Measurements from ENCODE around the gene IHH.

Gene IHH

GRCh38 chr2:219072741-219073250 lies 12.1 kb upstream of the IHH start:
- Histone ChIP-seq H3K4me1 (ENCODE audit: control insufficient read depth, low read depth, low read length) (peaks cover 6% of the 10 kb centered on the region), H3K27me3 (ENCODE audit: control insufficient read depth, insufficient read depth, low read length) (no peaks in the 10 kb centered on the region), H3K36me3 (ENCODE audit: control insufficient read depth, low read depth, low read length) (peaks cover 12% of the 10 kb centered on the region), H3K9me3 (ENCODE audit: control insufficient read depth, low read depth, low read length) (no peaks in the 10 kb centered on the region), H3K9ac (ENCODE audit: low read length) (no peak overlapping the region), H3K27ac (ENCODE audit: low read length) (no peak overlapping the region), H3K4me3 (ENCODE audit: low read length) (no peak overlapping the region)

DNA sequence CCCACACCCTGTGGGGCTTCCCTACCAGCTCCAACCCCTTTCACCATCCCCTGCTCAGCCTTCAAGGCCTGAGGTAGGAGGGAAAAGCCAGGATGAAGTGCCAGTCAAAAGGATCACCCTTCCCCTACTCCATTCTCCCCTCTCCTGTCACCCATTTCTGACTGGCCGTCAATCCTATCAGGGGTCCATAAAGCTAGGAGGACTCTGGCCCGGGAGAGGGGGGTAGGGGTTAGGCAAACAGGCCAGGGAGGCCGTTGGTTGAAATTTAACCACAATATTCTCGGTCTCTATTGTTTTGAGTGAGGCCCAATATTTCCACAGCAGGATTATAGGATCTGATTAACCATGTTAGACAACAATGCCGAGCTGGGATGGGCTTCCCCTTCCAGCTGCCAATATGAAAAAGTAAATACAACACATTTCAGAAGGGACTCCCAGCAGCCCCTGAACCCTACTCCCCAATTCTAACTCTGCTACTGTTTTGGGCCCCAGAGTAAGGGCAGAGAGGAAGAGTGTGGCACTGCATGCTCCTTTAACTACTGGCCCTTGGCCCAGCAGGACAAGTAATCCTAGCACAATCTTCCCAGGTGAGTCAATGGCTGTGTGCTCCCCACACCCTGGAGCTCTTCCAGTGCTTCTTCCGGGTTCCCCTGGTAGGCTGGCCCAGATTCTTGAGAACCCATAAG lies 10.6 kb upstream of the IHH start:
- Histone ChIP-seq H3K27ac (ENCODE audit: low read length) (no peak overlapping the region), H3K36me3 (ENCODE audit: control insufficient read depth, low read depth, low read length) (peaks cover 4% of the 10 kb centered on the region), H3K9ac (ENCODE audit: low read length) (no peak overlapping the region), H3K4me1 (ENCODE audit: control insufficient read depth, low read depth, low read length) (peaks cover 6% of the 10 kb centered on the region), H3K4me3 (ENCODE audit: low read length) (no peak overlapping the region), H3K27me3 (ENCODE audit: control insufficient read depth, insufficient read depth, low read length) (no peaks in the 10 kb centered on the region), H3K9me3 (ENCODE audit: control insufficient read depth, low read depth, low read length) (no peaks in the 10 kb centered on the region)

DNA sequence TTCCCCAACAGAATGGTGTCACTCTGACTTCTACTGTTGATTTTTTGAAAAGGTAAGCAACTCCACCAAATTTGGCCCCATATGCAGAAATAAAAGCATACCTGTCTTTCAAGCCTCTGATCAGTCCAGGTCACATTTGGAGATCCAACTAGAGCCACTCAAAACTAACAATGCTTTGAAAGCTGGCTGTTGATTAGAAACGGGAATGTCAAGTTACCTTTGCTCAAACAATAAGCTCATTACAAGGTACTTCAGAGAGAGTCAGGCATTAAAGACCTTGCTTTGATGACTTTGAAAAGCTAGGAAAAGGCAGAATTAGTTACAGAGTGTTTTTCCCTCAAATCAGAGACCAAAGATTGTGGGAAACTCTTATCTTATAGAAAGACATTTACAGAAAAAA lies 4.8 kb upstream of the IHH start:
- Histone ChIP-seq H3K36me3 (ENCODE audit: control insufficient read depth, low read depth, low read length) (no peaks in the 10 kb centered on the region), H3K9me3 (ENCODE audit: control insufficient read depth, low read depth, low read length) (no peaks in the 10 kb centered on the region), H3K27ac (ENCODE audit: low read length) (no peak overlapping the region), H3K27me3 (ENCODE audit: control insufficient read depth, insufficient read depth, low read length) (peaks cover 51% of the 10 kb centered on the region), H3K4me3 (ENCODE audit: low read length) (no peak overlapping the region), H3K9ac (ENCODE audit: low read length) (no peak overlapping the region), H3K4me1 (ENCODE audit: control insufficient read depth, low read depth, low read length) (no peaks in the 10 kb centered on the region)

- Histone ChIP-seq H3K9me3 (ENCODE audit: control insufficient read depth, low read depth, low read length) (no peaks in the 10 kb centered on the region), H3K4me1 (ENCODE audit: control insufficient read depth, low read depth, low read length) (no peaks in the 10 kb centered on the region), H3K9ac (ENCODE audit: low read length) (no peak overlapping the region), H3K36me3 (ENCODE audit: control insufficient read depth, low read depth, low read length) (no peaks in the 10 kb centered on the region), H3K27ac (ENCODE audit: low read length) (no peak overlapping the region), H3K27me3 (ENCODE audit: control insufficient read depth, insufficient read depth, low read length) (peaks cover 85% of the 10 kb centered on the region), H3K4me3 (ENCODE audit: low read length) (no peak overlapping the region)
Measured at GRCh38 chr2:219062081-219062480, 1.4 kb upstream of the IHH start.

DNA sequence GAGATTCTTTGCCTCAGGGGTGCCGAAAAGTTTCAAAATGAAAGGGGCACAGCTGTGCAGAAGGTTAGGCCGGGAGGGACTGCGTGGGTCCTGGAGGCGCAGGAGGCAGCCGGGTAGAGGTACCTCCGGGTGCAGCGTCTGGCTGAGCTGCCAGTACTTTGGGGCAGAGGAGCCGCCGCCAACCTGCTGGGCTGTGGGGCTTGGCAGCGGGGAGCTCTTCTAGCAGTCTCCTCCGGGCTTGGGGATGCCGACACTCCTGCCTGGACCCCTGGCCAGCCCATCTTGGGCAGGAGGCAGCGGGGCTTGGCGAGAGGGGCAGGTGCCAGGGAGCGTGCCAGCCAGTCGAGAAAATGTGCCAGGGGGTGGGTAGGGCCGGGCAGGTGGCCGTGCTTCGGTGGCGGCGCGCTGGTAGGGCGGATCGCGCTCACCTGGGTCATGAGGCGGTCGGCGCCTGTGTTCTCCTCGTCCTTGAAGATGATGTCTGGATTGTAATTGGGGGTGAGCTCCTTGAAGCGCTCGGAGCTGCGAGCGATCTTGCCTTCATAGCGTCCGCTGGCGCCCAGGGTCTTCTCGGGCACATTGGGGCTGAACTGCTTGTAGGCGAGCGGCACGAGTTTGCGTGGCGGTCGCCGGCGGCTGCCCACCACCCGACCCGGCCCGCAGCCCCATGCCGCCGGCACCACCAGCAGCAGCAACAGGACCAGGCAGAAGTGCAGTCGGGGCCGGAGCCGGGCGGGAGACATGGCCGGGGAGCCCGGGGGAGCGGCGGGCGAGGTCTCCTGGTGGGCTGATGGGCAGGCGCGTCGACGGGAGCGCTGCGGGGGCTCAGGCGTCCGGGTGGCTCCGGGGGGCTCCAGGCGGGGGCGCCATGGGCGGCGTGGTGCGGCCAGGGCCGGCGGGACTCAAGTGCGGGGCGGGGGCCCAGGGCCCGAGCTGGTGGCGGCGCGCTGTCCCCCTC lies 717 bp downstream of the IHH start:
- H3K27me3 ChIP-seq (ENCODE audit: control insufficient read depth, insufficient read depth, low read length), result peaks cover 99% of the 10 kb centered on the region
- H3K4me3 ChIP-seq (ENCODE audit: low read length), result no peak overlapping the region
- no peaks in the 10 kb centered on the region for H3K4me1 ChIP-seq (ENCODE audit: control insufficient read depth, low read depth, low read length)
- H3K9ac ChIP-seq (ENCODE audit: low read length), result no peak overlapping the region
- no peak overlapping the region for H3K27ac ChIP-seq (ENCODE audit: low read length)
- H3K36me3 ChIP-seq (ENCODE audit: control insufficient read depth, low read depth, low read length), result no peaks in the 10 kb centered on the region
- H3K9me3 ChIP-seq (ENCODE audit: control insufficient read depth, low read depth, low read length), result no peaks in the 10 kb centered on the region

- no peak overlapping the region for H3K4me3 ChIP-seq (ENCODE audit: low read length)
- peaks cover 99% of the 10 kb centered on the region for H3K27me3 ChIP-seq (ENCODE audit: control insufficient read depth, insufficient read depth, low read length)
- no peak overlapping the region for H3K9ac ChIP-seq (ENCODE audit: low read length)
- no peaks in the 10 kb centered on the region for H3K9me3 ChIP-seq (ENCODE audit: control insufficient read depth, low read depth, low read length)
- H3K36me3 ChIP-seq (ENCODE audit: control insufficient read depth, low read depth, low read length), result no peaks in the 10 kb centered on the region
- no peak overlapping the region for H3K27ac ChIP-seq (ENCODE audit: low read length)
- H3K4me1 ChIP-seq (ENCODE audit: control insufficient read depth, low read depth, low read length), result no peaks in the 10 kb centered on the region
Measured at GRCh38 chr2:219059375-219059724, 1.4 kb downstream of the IHH start.

DNA sequence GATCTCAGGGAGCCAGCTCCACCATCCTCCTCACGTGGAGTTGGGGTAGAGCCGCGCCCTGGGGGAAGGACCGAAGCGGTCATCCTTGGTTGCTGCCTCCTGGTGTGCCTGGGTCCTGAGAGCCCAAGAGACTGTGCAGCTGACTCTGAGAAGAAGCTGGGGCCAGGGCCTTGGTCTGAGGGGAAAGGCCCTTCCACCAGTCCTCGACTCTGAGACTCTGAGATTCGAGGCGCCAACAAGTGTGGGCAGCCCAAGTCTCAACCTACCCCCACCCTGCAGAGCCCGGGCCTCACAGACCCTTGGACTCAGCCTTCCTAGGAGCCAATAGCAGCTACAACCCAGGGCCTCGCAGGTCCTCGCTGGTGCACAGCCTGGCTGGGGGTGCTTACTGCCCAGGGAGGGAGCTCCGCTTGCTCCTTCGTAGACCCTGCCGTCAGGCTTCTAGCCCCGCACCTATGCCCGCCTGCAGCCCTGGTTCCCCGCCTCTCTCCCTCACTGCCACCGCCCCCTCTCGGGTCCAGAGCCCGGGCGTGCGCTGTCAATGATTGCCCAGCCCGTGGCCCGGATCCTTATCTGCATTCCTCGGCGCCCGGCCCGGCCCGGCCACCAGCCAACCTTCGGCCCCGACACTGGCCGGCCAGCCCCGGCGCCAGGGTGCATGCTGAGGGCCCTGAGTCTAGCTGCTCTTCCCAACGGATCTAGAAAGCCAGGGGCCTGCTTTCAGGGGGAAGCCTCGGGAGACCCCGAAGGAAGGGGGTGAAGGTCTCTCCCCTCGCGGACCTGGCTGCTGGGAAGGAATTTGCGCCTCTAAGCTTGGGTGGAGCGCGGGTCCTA lies 2.0 kb downstream of the IHH start:
- Histone ChIP-seq H3K27me3 (ENCODE audit: control insufficient read depth, insufficient read depth, low read length) (peaks cover 97% of the 10 kb centered on the region), H3K9me3 (ENCODE audit: control insufficient read depth, low read depth, low read length) (no peaks in the 10 kb centered on the region), H3K36me3 (ENCODE audit: control insufficient read depth, low read depth, low read length) (no peaks in the 10 kb centered on the region), H3K4me1 (ENCODE audit: control insufficient read depth, low read depth, low read length) (no peaks in the 10 kb centered on the region), H3K9ac (ENCODE audit: low read length) (no peak overlapping the region), H3K27ac (ENCODE audit: low read length) (no peak overlapping the region), H3K4me3 (ENCODE audit: low read length) (no peak overlapping the region)

- no peak overlapping the region for H3K27ac ChIP-seq (ENCODE audit: low read length)
- H3K36me3 ChIP-seq (ENCODE audit: control insufficient read depth, low read depth, low read length), result no peaks in the 10 kb centered on the region
- H3K4me3 ChIP-seq (ENCODE audit: low read length), result peak overlapping the region; percentile 25
- no peak overlapping the region for H3K9ac ChIP-seq (ENCODE audit: low read length)
- H3K4me1 ChIP-seq (ENCODE audit: control insufficient read depth, low read depth, low read length), result no peaks in the 10 kb centered on the region
- H3K9me3 ChIP-seq (ENCODE audit: control insufficient read depth, low read depth, low read length), result no peaks in the 10 kb centered on the region
- H3K27me3 ChIP-seq (ENCODE audit: control insufficient read depth, insufficient read depth, low read length), result peaks cover 96% of the 10 kb centered on the region
Measured at GRCh38 chr2:219057709-219058540, 2.8 kb downstream of the IHH start.

- Histone ChIP-seq H3K4me1 (ENCODE audit: control insufficient read depth, low read depth, low read length) (no peaks in the 10 kb centered on the region), H3K27me3 (ENCODE audit: control insufficient read depth, insufficient read depth, low read length) (peaks cover 96% of the 10 kb centered on the region), H3K9ac (ENCODE audit: low read length) (no peak overlapping the region), H3K36me3 (ENCODE audit: control insufficient read depth, low read depth, low read length) (no peaks in the 10 kb centered on the region), H3K27ac (ENCODE audit: low read length) (no peak overlapping the region), H3K4me3 (ENCODE audit: low read length) (peak overlapping the region; percentile 25), H3K9me3 (ENCODE audit: control insufficient read depth, low read depth, low read length) (no peaks in the 10 kb centered on the region)
Measured at GRCh38 chr2:219056896-219057708, 3.6 kb downstream of the IHH start.

- H3K9me3 ChIP-seq (ENCODE audit: control insufficient read depth, low read depth, low read length), result no peaks in the 10 kb centered on the region
- no peak overlapping the region for H3K4me3 ChIP-seq (ENCODE audit: low read length)
- peaks cover 92% of the 10 kb centered on the region for H3K27me3 ChIP-seq (ENCODE audit: control insufficient read depth, insufficient read depth, low read length)
- H3K36me3 ChIP-seq (ENCODE audit: control insufficient read depth, low read depth, low read length), result no peaks in the 10 kb centered on the region
- no peak overlapping the region for H3K27ac ChIP-seq (ENCODE audit: low read length)
- H3K9ac ChIP-seq (ENCODE audit: low read length), result no peak overlapping the region
- H3K4me1 ChIP-seq (ENCODE audit: control insufficient read depth, low read depth, low read length), result no peaks in the 10 kb centered on the region
Measured at GRCh38 chr2:219056176-219056895, 4.4 kb downstream of the IHH start.

All from iPS-18a (cell line).